GM20431 (cell line): ENCODE results near the gene HTRA1.

Experiments
- in situ Hi-C: fragments of 300-500 bp; cut with MseI, MboI; formaldehyde crosslinking; loops from one replicate; pipeline ENCODE4 v1.15.0; 2020; ENCODE audit warnings: low sequenced_read_pairs; ENCODE audit not compliant: unreplicated experiment

HTRA1 gene

DNA sequence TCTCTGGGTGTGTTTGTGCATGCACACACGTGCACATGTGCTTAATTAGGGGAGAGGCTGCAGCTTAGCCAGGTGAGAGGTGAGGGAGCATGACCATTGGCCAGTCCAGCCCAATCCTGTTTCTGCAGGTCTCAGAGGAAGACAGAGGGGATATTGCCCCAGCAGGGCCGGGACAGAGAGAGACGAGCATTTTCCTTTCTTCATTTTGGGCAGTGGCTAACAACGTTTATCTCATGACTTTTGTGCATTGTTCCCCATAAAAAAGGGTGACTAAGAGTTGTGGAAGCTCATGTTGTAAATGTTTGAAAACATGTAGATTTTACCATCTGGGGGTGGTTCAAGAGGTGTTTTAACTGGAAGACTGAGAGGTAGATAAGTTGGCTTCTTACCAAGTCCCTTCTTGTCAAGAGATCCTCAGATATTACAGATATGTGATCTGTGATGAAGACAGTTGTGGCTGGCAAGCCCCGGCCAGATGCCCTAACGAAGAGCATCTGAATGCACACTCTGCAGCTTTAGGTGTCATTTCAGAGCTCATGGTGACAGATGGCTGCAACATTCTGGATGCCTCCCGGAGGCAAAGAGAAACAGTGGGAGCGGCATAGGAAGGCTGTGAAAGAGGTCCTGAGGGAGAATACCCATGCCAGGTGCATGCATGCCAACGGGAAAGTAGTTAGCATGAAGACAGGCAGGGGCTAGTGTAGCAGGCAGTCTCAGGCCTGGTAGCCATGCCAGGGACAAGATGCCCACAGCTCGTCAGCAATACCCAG is 82.5 kb downstream of the HTRA1 start:
- in situ Hi-C loops: no loop called here

DNA sequence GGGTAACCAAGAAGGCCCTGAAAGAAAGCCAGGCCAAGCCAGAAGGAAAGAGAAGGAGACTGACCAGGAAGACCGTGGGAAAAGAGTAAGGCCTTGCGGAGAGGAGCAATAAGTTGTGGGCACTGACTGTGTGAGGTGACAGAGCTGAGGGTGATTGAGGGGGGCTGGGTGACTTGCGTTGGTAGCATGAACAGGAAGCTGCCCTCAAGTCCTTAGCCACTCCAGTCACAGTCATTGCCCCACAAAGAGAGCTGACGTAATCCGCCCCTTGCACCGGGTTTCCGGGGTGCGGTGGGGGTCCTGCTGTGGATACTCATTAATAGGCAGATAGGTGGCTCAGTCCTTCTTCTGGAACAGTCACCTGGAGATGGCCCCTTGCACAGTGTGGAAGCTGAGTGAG is 83.1 kb downstream of the HTRA1 start:
- in situ Hi-C loops: no loop called here

DNA sequence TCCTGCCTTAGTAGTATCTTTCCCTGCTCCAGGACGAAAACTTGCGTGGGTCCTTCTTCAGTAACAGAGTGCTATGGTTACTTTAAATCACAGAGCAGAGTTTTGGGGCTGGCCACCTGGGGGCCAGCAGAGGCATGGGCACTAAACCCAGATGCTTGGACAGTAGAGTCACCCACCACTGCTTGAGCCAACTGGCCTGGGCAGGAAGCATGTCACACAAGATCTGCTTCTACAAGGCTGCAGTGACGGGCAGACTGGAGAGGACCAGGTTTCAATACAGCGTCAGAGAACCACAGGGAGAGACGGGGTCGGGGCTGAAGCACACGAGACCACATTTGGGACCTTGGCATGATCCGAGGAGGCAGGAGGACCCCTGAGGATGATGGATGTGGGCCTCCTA is 84.9 kb downstream of the HTRA1 start:
- in situ Hi-C loops: no loop called here

DNA sequence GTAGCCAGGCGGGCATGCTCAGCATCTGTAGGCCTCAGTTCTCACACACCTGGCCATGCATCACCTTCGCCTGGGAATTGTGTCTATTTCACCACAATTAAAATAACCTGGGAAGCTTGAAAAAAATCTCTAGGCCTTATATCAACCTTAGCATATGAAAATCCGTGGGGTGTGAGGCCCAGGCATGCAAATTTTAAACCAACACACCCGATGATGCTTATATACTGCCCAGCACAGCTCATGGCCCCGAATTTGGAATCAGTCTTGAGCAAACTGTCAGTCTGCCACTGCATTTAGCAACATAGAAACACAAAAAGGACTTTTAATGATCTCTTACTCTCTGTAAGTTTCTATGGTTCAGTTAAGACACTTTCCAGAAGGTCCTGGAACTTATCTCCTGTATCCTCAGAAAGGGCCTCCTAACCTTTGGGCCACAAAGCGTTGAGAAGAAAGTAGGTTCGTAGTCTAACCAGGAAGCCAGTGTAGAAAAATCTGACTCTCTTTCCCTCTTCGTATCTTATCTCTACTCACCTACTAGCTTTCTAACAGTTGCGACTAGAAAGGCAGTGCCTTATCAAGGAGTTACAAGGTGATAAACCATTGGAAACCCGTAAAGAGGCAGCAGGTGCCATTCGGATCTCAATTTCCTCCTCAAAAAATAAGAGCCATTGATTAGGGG is 87.2 kb downstream of the HTRA1 start:
- in situ Hi-C loops: no loop called here

DNA sequence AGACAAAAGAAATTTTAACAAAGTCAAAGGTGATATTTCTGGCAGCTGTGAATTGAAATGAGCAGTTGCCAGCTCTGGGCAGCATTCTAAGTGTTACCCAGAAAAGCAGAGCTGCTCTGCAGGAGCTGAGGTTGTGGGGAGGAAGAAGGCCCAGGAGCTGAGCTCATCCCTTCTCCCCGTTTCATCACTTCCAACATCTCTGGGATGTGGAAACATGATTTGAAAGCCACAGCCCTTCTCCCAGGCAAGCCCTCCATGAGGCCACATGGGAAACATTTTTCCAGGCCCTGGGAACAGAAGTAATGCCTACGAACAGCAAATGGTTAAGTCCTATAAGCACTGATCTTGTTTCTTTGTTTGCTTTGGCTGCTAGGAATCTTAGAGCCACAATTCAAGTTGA is 88.3 kb downstream of the HTRA1 start:
- in situ Hi-C loops: no loop called here

DNA sequence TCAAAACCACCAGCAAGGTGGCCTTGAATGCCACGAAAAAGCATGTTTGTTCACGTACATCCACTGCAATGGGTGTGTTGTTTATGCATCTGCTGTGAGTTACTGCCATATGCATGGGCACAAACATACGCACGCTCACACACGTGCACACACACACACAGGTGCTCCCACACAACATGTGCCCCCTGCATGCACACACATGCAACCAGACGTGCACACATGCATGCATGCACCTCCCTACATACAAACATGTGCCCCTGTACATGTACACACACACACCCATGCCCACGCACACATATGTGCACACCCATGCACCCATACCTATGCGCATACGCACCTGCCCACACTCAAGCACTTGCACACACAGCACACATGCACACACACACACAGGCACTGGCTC is 89.1 kb downstream of the HTRA1 start:
- in situ Hi-C loops: no loop called here

DNA sequence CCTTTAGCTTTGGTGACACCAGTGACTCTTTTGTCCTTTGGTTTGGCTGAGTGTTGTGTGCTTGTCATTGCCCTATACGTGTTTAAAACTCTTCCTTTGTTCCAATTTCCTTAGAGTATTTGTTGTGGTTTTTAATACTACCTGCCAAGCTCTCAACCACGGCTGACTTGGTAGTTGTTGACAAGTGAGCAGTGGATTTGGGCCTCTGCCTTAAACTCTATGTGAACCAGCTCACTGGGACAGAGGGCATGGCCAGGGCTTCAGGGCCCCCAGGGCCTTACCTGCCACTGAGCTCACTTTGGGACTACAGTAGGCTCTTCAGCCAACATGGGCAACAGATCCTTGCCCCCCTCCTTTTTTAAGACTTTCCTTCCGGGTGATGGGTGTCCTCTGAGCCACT is 89.6 kb downstream of the HTRA1 start:
- in situ Hi-C loops: no loop called here

DNA sequence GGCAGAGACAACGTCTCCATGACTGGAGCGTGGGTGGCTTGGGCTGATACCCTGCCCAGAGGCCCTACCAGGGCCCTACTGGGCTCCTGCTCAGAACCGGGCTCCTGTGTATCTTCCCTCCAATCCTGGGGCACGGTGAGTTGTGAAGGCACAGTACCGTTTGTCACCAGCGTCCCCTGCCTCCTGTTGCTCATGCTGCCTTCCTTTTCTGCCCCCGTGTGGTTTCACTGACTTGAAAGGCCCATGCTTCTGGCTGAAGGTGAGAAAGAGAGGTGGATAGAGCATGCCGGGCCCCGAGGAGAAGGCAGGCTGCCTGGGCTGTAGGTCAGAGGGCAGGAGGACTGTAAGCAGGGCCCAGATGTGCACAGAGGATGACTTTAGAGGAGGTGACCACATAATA is 90.1 kb downstream of the HTRA1 start:
- in situ Hi-C loops: no loop called here

DNA sequence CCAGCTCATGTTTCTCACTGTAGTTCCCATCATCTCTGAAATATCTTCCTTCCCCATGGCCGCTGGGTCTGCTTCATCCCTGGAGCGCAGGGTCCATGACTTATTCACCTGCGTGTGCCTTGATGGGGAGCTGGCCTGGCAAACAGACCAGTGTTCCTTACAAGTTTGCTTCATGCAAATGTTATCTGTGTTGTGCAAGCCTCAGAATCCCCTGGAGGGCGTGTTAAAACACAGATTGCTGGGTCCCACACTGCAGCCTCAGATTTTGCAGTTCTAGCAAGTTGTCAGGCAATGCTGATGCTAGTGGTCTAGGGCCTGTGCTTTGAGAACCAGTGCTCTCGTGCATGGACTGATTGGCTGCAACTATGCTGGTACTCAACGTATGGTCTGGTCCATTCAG is 92.0 kb downstream of the HTRA1 start:
- in situ Hi-C loops: no loop called here

DNA sequence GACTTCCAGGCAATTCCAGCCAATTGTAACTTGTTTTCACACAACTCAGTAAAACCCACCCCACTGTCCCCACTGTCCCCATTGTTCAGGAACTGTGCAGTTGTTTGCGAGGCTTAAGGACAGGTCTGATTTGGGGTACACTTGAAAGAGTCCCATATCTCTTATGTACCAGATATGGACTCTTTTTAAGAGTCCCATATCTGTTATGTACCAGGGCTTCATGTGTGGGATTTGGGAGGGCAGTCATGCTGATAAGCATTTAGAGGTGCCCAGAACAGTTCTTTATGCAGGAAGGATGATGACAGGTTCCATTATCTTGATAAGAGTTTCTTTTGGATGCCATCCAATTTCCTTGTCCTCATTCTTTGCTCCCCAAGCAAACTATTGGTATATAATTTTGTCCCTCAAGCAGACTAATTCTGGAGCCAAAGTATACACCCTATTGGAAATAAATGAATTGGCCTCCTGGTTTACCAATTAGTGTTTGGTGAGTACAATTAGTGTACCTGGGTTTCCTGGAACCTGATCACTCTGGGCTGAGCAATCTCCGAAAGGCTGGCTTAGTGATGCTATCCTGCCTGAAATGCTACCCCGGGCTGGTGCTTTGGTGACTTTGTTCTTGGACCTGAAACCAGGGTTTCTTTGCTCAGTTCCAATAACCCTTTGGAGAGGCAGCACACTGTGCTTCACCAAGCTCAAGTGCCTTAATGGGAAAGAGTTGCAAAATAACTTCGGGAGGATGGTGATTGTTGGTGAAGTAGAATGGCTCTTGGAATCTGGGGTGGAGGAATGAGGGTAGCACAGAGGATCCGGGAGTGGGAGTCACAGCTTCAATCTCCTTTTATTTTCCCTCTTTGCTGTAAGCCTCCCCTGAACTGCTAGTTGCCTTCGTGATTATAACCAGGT is 93.0 kb downstream of the HTRA1 start:
- in situ Hi-C loops: no loop called here

DNA sequence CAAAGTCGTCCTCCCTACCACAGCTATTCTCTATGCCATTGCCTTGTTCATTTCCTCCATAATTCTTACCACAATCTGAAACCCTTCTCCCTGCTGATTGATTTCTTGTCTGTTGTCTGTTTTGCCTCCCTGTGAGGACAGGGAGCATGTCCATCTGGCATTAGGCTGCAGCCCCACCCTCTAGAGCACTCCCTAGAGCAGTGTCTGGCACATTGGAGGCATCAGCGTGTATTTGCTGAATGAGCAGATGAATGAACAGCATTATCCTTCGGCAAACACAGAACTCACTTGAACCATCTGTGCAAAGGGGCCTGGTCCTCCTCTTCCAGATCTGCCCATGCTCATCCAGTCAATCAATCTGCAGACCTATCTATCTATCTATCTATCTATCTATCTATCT is 94.1 kb downstream of the HTRA1 start:
- in situ Hi-C loops: no loop called here

DNA sequence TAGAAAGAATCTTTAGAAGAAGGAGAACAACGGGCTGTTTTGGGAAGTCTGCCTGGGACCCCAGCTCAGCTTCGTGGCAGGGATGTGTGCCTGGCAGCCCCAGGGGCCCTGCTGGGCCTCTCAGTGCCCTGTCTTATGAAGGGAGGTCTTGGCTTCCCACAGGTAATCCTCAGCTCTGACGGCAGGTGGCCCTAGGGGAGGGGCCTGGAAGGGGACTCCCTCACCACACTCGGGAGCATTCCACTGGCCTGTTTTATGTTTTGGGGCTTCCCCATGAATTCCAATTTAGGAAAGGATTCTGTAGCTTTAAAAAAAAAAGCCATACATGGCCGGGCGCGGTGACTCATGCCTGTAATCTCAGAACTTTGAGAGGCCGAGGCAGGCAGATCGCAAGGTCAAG is 96.2 kb downstream of the HTRA1 start:
- in situ Hi-C loops: no loop called here

DNA sequence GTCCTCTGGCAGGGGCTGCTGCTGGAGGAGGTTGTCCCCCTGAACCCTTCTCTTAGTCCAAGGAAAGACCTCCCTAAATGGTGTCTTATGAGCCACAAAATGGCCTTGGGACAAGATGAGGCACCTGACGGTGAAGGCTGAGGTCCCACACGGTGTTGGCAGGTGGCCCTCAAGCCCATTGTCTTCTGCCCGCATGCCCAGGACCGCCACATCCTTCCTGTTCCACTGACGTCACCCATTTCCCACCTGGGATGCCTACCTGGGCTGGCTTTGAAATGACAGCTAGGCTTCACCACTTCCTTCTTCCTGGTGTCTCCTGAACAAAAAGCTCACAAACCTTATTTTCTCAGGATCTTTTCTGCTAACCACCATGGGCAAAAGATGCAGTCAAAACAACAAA is 97.1 kb downstream of the HTRA1 start:
- in situ Hi-C loops: no loop called here

DNA sequence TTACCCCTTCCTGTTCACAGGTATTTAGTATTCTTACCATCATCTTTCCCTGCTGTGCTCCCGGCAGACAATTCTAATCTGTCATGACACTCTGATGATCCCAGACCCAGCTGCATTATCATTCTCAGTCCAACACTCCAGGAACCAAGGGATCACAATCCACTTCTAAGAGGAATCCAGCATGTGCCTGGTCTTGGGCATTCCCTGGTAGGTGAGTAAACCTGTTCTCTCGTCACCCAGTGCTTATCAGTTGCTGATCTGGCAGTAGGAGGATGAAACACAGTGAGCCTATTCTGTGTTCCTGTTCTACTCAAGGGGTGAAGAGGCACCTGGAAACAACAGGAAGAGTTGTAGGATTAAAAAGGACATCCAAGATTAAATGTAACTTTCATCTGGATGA is 97.9 kb downstream of the HTRA1 start:
- in situ Hi-C loops: no loop called here

DNA sequence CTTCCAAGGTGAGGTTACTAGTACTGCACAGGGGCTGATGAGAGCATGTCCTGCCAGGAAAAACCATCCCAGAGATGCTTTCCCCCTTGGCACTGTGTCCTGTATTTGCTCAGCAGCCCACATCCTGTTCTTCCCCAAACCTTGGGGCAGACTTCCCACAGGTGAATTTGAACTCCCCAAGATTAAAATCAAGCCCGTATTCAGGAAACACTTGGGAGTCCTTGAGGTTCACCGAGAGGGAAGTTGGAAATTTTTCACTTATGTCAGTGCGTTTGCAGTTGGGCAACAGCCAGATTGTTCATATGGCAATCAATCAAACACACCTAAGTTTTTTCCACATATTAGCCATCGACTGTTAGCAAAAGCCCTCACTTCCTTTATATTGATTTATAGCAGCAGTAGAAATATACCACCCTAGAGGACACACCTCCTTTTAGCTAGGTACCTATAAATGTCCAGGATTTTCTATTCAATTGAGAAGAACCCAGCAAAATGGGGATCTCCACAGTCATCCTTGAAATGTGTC is 99.0 kb downstream of the HTRA1 start, which contains the start of gene DMBT1:
DMBT1 (plus strand) TSS at position 476 of the 526 bp plus-strand sequence; CDS start at position 493, 17 bp downstream.
- in situ Hi-C loops: no loop called here

DNA sequence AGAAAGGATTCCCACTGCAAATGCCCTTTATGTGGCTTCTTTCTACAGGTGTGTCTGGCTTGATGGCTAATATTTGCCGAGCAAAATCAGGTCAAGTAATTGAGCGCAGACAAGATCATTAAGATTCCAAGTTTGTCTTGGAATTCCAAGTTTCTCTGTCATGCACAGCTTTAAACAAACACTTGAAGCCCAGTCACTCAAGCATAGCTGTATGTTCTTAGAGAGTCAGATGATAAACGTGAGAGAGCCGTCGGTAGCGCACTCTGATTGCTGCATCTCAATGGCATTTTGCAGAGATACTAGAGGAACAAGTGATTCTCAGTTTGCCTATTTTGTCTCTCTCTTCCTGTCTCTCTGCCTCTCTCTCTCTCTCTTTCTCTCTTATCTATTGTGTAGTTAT is 99.9 kb downstream of the HTRA1 start:
- in situ Hi-C loops: no loop called here

DNA sequence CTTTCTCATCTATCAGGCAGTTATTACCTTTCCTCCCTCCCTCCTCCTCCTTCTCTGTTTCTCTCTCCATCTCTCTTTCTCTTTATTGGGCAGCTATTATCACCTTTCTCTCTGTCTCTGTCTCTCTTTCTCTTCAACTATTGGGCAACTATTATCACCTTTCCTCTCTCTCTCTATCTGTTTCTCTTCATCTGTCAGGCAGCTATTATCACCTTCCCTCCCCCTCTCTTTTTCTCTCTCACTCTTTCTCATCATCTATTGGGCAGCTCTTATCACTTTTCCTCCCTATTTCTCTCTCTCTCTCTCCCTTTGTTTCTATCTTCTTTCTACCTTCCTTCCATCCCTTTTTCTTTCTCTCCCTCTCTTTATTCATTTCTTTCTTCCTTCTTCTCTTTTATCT is 100.4 kb downstream of the HTRA1 start:
- in situ Hi-C loops: no loop called here
